Parathyroid adenoma (tissue), 2 donors: ENCODE data around the gene ASGR1.
"Not testable (repeated sequence)": the region's sequence is repeated elsewhere in the genome, so short reads cannot be mapped to it uniquely, and the experiment has no call there.

ENCODE experiments used
- H2AFZ ChIP-seq: fragments of 300-600 bp; sonication (generic); one replicate; pipeline ENCODE4 v1.7.0; 2017; ENCODE audit warnings: antibody characterized with exemption, mild to moderate bottlenecking
- H3K27ac ChIP-seq: fragments of 300-600 bp; sonication (generic); one replicate; pipeline ENCODE4 v1.7.0; 2017
- H3K27me3 ChIP-seq: fragments of 300-600 bp; sonication (generic); one replicate; pipeline ENCODE4 v1.7.0; 2017; ENCODE audit warnings: low read length; ENCODE audit not compliant: control insufficient read depth, insufficient read depth
- H3K36me3 ChIP-seq: fragments of 300-600 bp; sonication (generic); one replicate; pipeline ENCODE4 v1.7.0; 2017; ENCODE audit warnings: low read length; ENCODE audit not compliant: control insufficient read depth, insufficient read depth
- H3K4me1 ChIP-seq: fragments of 300-600 bp; sonication (generic); one replicate; pipeline ENCODE4 v1.7.0; 2017; ENCODE audit warnings: control low read depth
- H3K4me2 ChIP-seq: fragments of 300-600 bp; sonication (generic); one replicate; pipeline ENCODE4 v1.7.0; 2017; ENCODE audit warnings: low read length
- H3K4me3 ChIP-seq: fragments of 300-600 bp; sonication (generic); one replicate; pipeline ENCODE4 v1.7.0; 2017; ENCODE audit warnings: low read depth, low read length
- H3K79me2 ChIP-seq: fragments of 300-600 bp; sonication (generic); one replicate; pipeline ENCODE4 v1.7.0; 2017; ENCODE audit warnings: control low read depth
- H3K9ac ChIP-seq: fragments of 300-600 bp; sonication (generic); one replicate; pipeline ENCODE4 v1.7.0; 2017; ENCODE audit warnings: mild to moderate bottlenecking
- H3K9me3 ChIP-seq: fragments of 300-600 bp; sonication (generic); one replicate; pipeline ENCODE4 v1.7.0; 2017; ENCODE audit warnings: low read length; ENCODE audit not compliant: control insufficient read depth
- TF ChIP-seq, protein P1 (sequence below): fragments of 300-600 bp; sonication (generic); IDR thresholded peaks from one replicate; pipeline ENCODE4 v1.7.0; 2017; ENCODE audit warnings: antibody characterized with exemption, mild to moderate bottlenecking
- donor health status: primary hyperparathyroidism.

ASGR1 gene

DNA sequence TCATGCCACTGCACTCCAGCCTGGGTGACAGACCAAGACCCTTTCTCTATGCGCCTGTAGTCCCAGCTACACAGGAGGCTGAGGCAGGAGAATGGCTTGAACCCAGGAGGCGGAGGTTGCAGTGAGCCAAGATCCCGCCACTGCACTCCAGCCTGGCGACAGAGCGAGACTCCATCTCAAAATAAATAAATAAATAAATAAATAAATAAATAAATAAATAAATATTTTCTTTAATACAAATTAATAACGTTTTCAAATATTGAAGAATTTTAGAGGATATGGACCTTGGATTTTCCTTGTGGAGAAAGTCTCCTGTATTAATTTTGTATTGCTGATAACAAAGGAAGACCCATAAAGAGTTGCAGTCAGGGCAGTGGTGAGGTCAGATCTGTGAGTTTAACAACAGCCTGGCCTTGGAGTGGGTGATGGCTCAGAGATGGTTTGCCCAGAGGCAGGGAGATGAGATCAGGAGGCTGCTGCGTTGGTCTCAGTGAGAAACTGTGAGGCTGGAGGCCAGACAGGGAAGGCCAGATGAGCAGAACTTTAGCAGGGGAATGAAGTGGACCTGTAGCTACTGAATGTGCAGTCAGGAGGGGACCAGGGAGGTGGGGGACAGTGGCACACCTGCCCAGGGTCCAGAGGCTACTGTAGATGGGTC lies 4.4 kb upstream of the ASGR1 start:
- TF ChIP-seq, protein P1, sequence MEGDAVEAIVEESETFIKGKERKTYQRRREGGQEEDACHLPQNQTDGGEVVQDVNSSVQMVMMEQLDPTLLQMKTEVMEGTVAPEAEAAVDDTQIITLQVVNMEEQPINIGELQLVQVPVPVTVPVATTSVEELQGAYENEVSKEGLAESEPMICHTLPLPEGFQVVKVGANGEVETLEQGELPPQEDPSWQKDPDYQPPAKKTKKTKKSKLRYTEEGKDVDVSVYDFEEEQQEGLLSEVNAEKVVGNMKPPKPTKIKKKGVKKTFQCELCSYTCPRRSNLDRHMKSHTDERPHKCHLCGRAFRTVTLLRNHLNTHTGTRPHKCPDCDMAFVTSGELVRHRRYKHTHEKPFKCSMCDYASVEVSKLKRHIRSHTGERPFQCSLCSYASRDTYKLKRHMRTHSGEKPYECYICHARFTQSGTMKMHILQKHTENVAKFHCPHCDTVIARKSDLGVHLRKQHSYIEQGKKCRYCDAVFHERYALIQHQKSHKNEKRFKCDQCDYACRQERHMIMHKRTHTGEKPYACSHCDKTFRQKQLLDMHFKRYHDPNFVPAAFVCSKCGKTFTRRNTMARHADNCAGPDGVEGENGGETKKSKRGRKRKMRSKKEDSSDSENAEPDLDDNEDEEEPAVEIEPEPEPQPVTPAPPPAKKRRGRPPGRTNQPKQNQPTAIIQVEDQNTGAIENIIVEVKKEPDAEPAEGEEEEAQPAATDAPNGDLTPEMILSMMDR, result no peak
- Histone ChIP-seq H3K4me1 (no peaks in the 10 kb centered on the region), H3K27ac (no peak overlapping the region)

DNA sequence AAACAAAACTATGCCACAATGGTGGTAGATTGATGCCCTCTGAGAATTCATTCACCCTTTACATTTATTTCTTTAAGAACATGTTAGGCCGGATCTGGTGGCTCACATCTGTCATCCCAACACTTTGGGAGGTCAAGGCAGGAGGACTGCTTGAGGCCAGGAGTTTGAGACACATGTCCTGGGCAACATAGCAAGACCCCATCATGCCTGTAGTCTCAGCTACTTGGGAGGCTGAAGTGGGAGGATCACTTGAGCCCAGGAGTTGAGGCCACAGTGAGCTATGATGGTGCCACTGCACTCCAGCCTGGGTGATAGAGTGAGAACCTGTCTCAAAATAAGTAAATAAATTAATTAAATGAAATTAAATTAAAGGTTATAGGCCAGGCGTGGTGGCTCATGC lies 2.9 kb upstream of the ASGR1 start:
- H2AFZ ChIP-seq, H3K4me1 ChIP-seq, H3K36me3 ChIP-seq, H3K79me2 ChIP-seq, H3K9ac ChIP-seq, H3K4me2 ChIP-seq, H3K4me3 ChIP-seq, H3K27me3 ChIP-seq, H3K27ac ChIP-seq, H3K9me3 ChIP-seq: not testable (repeated sequence)

More for the DNA sequence above, 4.4 kb upstream of the ASGR1 start:
- Histone ChIP-seq H2AFZ (no peak overlapping the region), H3K4me3 (no peak overlapping the region), H3K4me2 (no peak overlapping the region), H3K27me3 (no peaks in the 10 kb centered on the region), H3K36me3 (no peaks in the 10 kb centered on the region), H3K79me2 (no peaks in the 10 kb centered on the region), H3K9ac (no peak overlapping the region), H3K9me3 (no peaks in the 10 kb centered on the region)

DNA sequence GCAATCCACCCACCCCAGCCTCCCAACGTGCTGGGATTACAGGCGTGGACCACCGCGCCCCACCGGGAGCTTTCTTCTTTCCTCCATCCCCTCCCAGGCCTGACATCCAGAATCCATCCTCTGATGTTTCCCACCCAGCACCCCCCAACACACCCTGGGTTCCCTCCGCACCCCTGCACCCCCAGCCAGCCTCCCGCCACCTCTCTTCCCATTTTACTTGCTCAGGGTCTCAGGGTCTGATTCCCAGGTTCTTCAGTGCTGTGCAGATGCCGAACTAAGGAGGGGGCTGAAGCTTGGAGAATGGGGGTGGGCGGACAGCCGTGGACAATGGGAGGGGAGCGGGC lies 225 bp downstream of the ASGR1 start:
- Histone ChIP-seq H3K4me1 (peaks cover 16% of the 10 kb centered on the region), H2AFZ (no peak overlapping the region), H3K4me2 (no peak overlapping the region), H3K79me2 (no peaks in the 10 kb centered on the region), H3K9ac (no peak overlapping the region), H3K9me3 (no peaks in the 10 kb centered on the region), H3K36me3 (no peaks in the 10 kb centered on the region), H3K27ac (no peak overlapping the region), H3K4me3 (no peak overlapping the region), H3K27me3 (no peaks in the 10 kb centered on the region)
- TF ChIP-seq, protein P1, result no peak

DNA sequence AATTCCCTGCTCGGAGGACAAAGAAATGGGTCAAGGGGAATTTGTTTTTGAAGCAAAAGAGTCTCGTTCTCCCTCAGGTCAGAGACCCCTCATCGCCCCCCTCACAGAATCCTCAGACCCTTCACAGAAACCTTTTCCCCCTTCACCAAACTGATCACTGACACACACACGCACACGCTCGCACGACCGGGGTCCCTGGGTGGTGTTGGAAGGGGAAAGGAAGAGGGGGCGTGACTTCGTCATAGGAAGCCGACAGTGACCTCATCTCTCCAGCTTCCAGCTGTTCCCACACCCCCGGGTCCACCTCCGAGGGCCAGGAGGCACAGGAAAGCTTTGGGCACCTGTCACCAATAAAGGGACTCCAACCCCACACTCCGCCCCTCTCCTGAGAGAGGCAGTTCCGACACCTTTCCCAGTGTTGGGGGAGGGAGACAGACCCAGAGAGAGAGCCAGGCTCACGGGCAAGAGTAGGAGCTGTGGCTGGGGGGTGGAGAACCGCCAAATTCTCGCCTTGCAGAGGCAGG lies 1.2 kb downstream of the ASGR1 start:
- Histone ChIP-seq H3K79me2 (no peaks in the 10 kb centered on the region), H3K9me3 (no peaks in the 10 kb centered on the region), H2AFZ (peak overlapping the region; percentile 86), H3K27me3 (no peaks in the 10 kb centered on the region), H3K4me3 (peak overlapping the region; percentile 71), H3K4me2 (peak overlapping the region; percentile 95), H3K36me3 (no peaks in the 10 kb centered on the region), H3K27ac (no peak overlapping the region), H3K9ac (no peak overlapping the region), H3K4me1 (peaks cover 16% of the 10 kb centered on the region)
- TF ChIP-seq, protein P1, result no peak

DNA sequence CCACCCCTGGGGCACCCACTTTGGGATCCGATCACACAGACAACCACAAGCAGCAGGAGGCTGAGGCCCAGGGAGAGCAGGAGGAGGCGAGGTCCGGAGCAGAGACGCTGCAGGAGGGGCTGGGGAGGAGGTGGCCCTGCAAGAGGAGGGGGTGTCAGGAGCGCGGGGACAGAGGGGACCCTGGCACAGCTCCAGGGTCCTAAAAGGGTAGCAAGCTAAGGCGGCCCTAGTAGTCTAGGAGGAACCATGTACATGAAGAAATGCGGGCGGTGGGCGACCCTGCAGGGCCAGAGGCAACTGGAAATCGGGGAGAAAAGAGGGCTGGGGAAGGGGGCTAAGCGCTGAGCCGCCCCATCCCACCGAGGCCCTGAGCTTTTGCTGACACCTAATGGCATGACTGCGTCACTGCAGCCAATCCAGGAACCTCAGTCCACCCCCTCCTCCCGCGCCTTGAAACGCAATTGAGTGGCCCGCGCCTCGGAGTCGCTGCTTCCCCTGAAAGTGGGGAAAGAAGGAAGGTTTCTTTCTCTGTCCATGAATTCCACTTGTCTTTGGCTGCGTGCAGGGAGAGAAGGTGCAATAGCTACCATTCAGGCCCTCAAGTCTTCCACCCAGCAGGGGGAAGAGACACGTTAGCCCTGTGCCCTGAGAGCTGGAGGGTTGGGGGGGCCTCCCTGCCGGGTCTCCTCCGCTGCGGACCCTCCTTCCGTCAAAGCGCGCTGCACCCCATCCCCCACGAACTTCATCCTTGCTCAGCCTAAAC lies 1.8 kb downstream of the ASGR1 start:
- TF ChIP-seq, protein P1, result peak; percentile 93
- Histone ChIP-seq H3K9ac (no peak overlapping the region), H3K79me2 (no peaks in the 10 kb centered on the region), H3K36me3 (no peaks in the 10 kb centered on the region), H3K27ac (peak overlapping the region; percentile 3), H3K4me2 (peak overlapping the region; percentile 95), H2AFZ (peak overlapping the region; percentile 86), H3K9me3 (no peaks in the 10 kb centered on the region), H3K4me1 (peaks cover 16% of the 10 kb centered on the region), H3K27me3 (no peaks in the 10 kb centered on the region), H3K4me3 (peak overlapping the region; percentile 71)
